Duodenal mucosa (tissue), 2 donors: Measurements from ENCODE around the gene MXD3.

Source experiments
- H3K27ac ChIP-seq: one replicate; pipeline ENCODE4 v1.7.0; 2013; ENCODE audit warnings: low read depth, low read length
- H3K27me3 ChIP-seq, 2 donors: one replicate each; pipeline ENCODE4 v1.7.0; 2013; ENCODE audit warnings: low read length in 2 of 2, control low read depth in 1 of 2; ENCODE audit not compliant: insufficient read depth in 2 of 2, control insufficient read depth in 1 of 2
- H3K36me3 ChIP-seq, 2 donors: one replicate each; pipeline ENCODE4 v1.7.0; 2013; ENCODE audit warnings: low read length in 2 of 2, control low read depth in 1 of 2; ENCODE audit not compliant: insufficient read depth in 2 of 2, control insufficient read depth in 1 of 2
- H3K4me1 ChIP-seq, 2 donors: one replicate each; pipeline ENCODE4 v1.7.0; 2013; ENCODE audit warnings: low read length in 2 of 2, control low read depth in 1 of 2; ENCODE audit not compliant: insufficient read depth in 2 of 2, control insufficient read depth in 1 of 2
- H3K4me3 ChIP-seq, 2 donors: one replicate each; pipeline ENCODE4 v1.7.0; 2013; ENCODE audit warnings: low read length in 2 of 2, low read depth in 1 of 2
- H3K9ac ChIP-seq, 2 donors: one replicate each; pipeline ENCODE4 v1.7.0; 2013; ENCODE audit warnings: low read length in 2 of 2, low read depth in 1 of 2
- H3K9me3 ChIP-seq, 2 donors: one replicate each; pipeline ENCODE4 v1.7.0; 2013; ENCODE audit warnings: low read length in 2 of 2, control low read depth in 1 of 2; ENCODE audit not compliant: control insufficient read depth in 1 of 2

Gene MXD3

DNA sequence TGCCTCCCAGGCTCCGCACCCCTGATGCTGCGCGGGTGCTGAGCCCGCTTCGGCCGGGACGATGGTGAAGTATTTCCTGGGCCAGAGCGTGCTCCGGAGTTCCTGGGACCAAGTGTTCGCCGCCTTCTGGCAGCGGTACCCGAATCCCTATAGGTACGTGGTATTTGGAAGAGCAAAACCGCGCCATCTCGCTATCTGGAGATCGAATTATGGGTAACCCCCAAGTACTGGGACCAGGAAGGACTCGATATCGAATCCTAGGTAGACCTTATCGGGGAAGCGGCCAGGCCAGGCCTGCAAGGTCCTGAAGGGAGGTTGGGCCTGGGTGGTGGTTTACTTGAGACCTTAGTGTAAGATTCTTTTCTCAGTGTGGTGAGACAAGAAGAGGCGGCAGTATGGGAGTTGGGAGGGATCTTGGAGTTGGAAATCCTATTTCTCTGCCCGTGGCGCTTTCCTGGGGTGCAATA is 7.7 kb downstream of the MXD3 start:
- Histone ChIP-seq H3K4me3 (peak overlapping the region; percentile 85 to 93), H3K9ac (peak overlapping the region; percentile 67 to 94), H3K27me3 (no peaks in the 10 kb centered on the region), H3K9me3 (no peaks in the 10 kb centered on the region), H3K27ac (peak overlapping the region; percentile 78), H3K36me3 (peaks cover 12 to 30% of the 10 kb centered on the region in 2 donors), H3K4me1 (peaks cover 50 to 64% of the 10 kb centered on the region in 2 donors)

DNA sequence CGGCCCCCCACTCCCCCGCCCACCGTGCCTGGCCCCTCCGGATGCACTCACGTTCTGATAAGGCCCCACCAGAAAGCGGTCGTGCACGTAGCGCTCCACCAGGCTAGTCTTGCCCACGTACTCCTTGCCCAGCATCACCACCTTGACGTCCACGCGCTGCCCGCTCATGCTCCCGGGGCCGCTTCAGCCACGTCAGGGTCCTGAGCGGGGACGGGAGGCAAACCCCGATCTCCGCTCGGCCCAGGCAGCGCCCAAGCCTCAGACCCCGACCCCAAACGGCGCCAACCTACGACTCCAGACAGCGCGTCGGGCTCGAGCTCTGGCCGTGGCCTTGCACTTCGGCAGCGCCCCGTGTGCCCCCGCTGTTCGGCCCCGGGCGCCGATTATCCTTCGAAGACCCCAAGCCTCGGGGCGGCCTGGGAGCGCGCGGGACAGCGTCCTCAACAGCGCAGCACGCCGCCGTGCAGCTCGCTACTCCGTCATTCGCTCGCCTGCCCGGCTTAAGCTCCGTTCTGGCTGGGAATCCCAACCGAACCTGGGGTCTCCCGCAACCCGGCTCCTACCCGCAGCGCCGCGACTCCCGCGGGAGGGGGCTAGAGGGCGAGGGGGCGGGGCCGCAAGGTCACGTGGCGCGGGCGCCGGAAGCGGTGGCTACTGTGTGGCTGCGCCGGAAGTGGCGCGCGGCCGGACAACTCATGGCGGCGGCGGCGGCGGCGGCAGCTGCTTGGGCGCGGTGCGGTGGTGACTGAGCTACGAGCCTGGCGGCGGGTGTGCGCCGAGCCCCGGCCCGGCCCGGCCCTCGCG is 8.4 kb downstream of the MXD3 start, which contains the start of the genes PRELID1 and RAB24:
PRELID1 (plus strand) TSS at position 679 of the 804 bp plus-strand sequence. CDS start 187 bp downstream, outside the sequence.
RAB24 (minus strand) TSS at position 599 of the 804 bp plus-strand sequence; CDS start at position 168, 431 bp downstream.
- Histone ChIP-seq H3K27ac (peak within 1 kb of the TSS; percentile 78), H3K9ac (peak within 1 kb of the TSS; percentile 94), H3K36me3 (peaks cover 12 to 28% of the 10 kb centered on the region in 2 donors), H3K27me3 (no peaks in the 10 kb centered on the region), H3K9me3 (no peaks in the 10 kb centered on the region), H3K4me1 (peaks cover 56 to 65% of the 10 kb centered on the region in 2 donors), H3K4me3 (peak within 1 kb of the TSS; percentile 86 to 93)

GRCh38 chr5:177302354-177303110 is 9.2 kb downstream of the MXD3 start:
- peaks cover 12 to 28% of the 10 kb centered on the region in 2 donors for H3K36me3 ChIP-seq
- peak overlapping the region; percentile 94 for H3K9ac ChIP-seq
- H3K4me1 ChIP-seq = peaks cover 56 to 60% of the 10 kb centered on the region in 2 donors
- H3K27me3 ChIP-seq = no peaks in the 10 kb centered on the region
- H3K27ac ChIP-seq = peak overlapping the region; percentile 15
- H3K9me3 ChIP-seq = no peaks in the 10 kb centered on the region
- H3K4me3 ChIP-seq = peak overlapping the region; percentile 86 to 93

DNA sequence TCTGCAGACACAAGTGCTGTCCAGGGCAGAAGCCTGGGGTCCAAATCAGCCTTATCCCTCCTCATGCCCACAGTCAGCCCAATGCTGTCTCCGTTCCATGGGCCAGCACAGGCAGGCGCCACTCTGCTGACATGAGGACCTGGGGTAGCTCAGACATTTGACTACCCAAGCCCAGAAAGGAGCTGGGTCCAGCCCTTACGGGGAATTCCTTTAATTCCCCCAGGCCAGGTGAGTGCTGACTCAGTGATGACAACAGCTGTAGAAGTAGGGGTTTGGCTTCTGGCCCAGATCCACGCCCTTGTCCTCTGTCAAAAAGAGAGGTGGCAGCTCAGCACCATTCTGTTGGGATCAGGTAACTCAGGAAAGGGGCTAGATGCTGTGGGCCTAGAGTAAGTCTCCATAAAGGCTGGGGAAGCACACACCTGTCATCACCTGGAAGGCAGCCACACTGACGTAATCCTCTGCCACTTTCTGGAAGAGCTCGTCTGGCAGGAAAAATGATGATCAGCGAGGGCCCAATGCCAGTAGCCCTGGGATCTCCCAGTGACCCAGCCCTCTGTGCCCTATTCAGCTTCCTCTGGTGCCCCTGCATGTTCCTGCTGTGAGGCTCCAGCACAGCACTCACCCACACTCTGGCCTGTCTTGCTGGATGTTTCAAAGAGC is 10.1 kb downstream of the MXD3 start:
- Histone ChIP-seq H3K27me3 (no peaks in the 10 kb centered on the region), H3K9me3 (no peaks in the 10 kb centered on the region), H3K4me1 (peaks cover 60 to 61% of the 10 kb centered on the region in 2 donors), H3K4me3 (peak overlapping the region; percentile 86 to 93), H3K27ac (peak overlapping the region; percentile 15), H3K36me3 (peaks cover 7 to 19% of the 10 kb centered on the region in 2 donors), H3K9ac (peak overlapping the region; percentile 40 to 94)

DNA sequence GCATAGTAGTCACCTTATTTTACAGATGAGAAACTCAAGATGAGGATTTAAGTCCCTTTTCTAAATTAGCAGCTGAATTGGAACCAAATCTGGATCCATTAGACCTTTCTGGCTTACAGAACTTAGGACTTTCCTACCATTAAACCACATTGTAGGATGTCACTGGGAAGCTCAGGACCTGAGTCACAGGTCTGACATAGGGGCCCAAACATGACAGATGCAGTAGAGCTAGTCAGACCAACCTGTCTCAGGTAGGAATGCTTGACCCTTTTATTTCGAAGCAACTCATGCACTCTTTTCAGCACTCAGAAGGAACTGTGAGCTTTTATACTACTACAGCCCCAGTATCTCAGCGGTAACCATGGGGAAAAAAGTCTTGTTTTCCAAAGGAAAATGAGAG is 10.7 kb downstream of the MXD3 start:
- H3K4me3 ChIP-seq = no peak overlapping the region
- H3K9ac ChIP-seq = peak overlapping the region in 1 of 2 donors; percentile 28
- H3K27ac ChIP-seq = peak overlapping the region; percentile 6
- H3K27me3 ChIP-seq = no peaks in the 10 kb centered on the region
- H3K4me1 ChIP-seq = peaks cover 56 to 66% of the 10 kb centered on the region in 2 donors
- H3K36me3 ChIP-seq = peaks cover 3 to 16% of the 10 kb centered on the region in 2 donors
- no peaks in the 10 kb centered on the region for H3K9me3 ChIP-seq

DNA sequence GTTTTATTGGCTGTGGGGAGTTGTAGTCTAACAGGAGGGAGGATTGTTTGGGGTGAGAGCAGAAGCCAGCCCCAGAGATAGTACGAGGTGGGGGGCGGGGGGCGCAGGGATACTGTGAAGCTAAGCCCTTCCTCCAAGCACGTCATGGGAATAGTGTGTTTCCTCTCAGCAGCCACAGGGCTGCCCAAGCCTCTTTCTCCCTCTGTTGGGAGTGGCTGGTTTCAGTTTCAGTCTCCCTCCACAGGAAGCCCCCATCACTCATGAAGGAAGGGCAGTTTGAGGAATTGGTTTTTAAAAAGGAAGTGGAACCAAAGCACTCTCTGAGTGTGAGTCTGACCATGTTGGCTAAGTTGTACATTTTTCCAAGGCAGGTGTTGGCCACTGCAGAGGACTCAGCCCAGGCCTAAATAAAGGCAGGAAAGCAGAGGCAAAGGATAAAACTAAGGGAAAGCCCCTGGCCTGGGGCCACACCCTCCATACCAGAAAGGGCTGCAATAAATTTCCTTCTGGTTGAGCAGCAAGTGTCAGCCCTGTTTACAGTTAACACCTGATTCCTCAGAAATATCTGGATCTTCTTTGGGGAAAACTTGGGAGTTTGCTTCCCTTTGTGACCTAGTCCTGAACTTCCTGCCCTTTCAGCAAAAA is 11.3 kb downstream of the MXD3 start:
- Histone ChIP-seq H3K36me3 (peaks cover 5 to 12% of the 10 kb centered on the region in 2 donors), H3K4me3 (peak overlapping the region in 1 of 2 donors; percentile 34), H3K4me1 (peaks cover 55 to 66% of the 10 kb centered on the region in 2 donors), H3K27me3 (no peaks in the 10 kb centered on the region), H3K27ac (peak overlapping the region; percentile 58), H3K9me3 (no peaks in the 10 kb centered on the region), H3K9ac (peak overlapping the region in 1 of 2 donors; percentile 5)

- Histone ChIP-seq H3K36me3 (peaks cover 12 to 13% of the 10 kb centered on the region in 2 donors), H3K9me3 (no peaks in the 10 kb centered on the region), H3K27me3 (no peaks in the 10 kb centered on the region), H3K27ac (peak overlapping the region; percentile 45), H3K4me1 (peaks cover 53 to 60% of the 10 kb centered on the region in 2 donors), H3K9ac (no peak overlapping the region), H3K4me3 (no peak overlapping the region)
Measured at GRCh38 chr5:177299697-177300096, 12.0 kb downstream of the MXD3 start.

DNA sequence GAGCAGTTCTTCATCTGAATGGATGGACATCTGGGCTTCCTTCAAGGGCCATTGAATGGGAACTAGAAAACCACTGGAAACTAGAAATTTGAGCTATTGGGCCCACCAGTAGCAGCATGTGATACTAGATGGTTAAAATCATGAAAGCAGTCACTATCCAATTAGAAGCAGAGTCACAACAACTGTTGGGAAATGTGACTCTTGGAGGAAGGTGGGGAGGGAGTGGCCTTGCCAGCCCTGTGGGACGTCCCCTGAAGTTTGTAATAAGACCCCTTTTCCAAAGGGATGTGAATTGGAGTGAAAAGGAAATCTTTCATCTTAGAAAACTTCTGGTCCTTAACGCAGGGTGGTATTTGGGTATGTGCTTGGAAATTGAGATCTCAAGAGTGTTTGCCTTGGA is 13.8 kb downstream of the MXD3 start:
- Histone ChIP-seq H3K9me3 (no peaks in the 10 kb centered on the region), H3K4me3 (no peak overlapping the region), H3K27ac (no peak overlapping the region), H3K27me3 (no peaks in the 10 kb centered on the region), H3K36me3 (peaks cover 29 to 30% of the 10 kb centered on the region in 2 donors), H3K9ac (no peak overlapping the region), H3K4me1 (peaks cover 46 to 59% of the 10 kb centered on the region in 2 donors)

GRCh38 chr5:177296581-177296980 is 15.1 kb downstream of the MXD3 start:
- Histone ChIP-seq H3K36me3 (peaks cover 42 to 43% of the 10 kb centered on the region in 2 donors), H3K9me3 (no peaks in the 10 kb centered on the region), H3K27me3 (no peaks in the 10 kb centered on the region), H3K9ac (no peak overlapping the region), H3K4me3 (no peak overlapping the region), H3K27ac (no peak overlapping the region), H3K4me1 (peaks cover 35 to 46% of the 10 kb centered on the region in 2 donors)
